Right ventricle myocardium inferior (tissue), 1 donor: Measurements from ENCODE around the gene PAX2. TPM values are rescaled to one million over a fixed set of nuclear protein-coding genes. Genes with fewer than 3 reads are reported as not detected.

Experiments
- ATAC-seq: fragments of 200-7000 bp; cut with Tn5 transposase; one replicate; pipeline ENCODE4 v1.9.1; 2020; ENCODE audit warnings: mild to moderate bottlenecking, moderate library complexity
- DNase-seq: peaks from one replicate; pipeline ENCODE4 v3.0.0; 2021; ENCODE audit errors: missing footprints
- intact Hi-C: fragments of 100-400 bp; cut with DNase I; formaldehyde crosslinking; loops from one replicate; pipeline ENCODE4 v1.11.0; 2022
- total RNA-seq: library from RNA; stranded (reverse); fragmentation: NEBNext Ultra II Directional; extraction: Animal tissue kit (Norgen Biotek cat#: 25700); gene quantifications from one replicate; pipeline ENCODE4 v1.2.1, GENCODE V29; 2021
- donor health status: DM: no; HTN: yes; CAD: no; lungs with severe emphysema.

PAX2 gene
- total RNA-seq, 1 donor from 2014 or later: not detected

DNA sequence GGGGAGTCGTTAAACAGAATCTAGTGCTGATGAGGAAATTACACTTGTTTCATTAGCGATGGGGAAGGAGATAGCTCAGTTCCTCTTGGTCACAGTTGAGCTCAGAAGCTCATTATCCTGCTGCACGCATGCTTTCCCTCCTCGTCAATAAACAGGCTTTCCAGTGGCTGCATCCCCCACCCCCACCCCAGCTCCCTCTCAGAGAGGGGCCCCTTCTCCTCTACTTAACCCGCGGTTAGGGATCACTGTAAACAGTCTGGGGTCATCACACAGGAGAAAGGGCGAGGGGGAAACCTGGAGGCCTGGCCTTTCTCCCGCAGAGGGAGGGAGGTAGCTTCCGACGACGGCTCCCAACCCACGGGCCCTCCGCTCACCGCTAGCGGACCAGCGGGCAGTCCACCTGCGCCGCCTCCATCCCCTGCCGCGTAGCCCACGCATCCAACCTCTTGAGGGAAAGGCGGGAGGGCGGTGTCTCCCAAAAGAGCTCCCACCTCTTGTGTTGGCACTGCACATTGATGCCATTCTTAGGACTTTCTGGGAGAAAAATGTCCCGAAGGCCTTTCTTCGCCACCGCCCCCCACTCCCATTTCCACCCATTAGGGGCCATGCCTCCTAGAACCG lies 80.8 kb downstream of the PAX2 start:
- intact Hi-C loops: no loop called here
- DNase-seq: no peak
- no peak for ATAC-seq

DNA sequence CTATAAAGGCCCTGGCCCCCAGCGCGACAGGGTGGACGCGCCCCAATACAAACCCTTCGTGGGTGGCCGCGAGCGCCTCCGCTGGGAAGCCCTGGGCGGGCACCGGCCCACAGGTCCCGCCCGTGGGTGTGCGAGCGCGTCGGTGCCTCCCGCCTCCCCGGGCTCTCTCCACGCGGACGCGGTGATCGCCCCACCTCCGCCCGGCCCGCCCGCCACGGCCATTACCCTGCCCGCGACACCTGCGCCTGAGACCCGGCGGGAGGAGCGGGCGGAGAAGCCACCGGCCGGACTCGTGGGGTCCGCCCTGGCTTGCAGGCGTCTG lies 81.2 kb downstream of the PAX2 start:
- no peak for ATAC-seq
- intact Hi-C loops: no loop called here
- DNase-seq: no peak

DNA sequence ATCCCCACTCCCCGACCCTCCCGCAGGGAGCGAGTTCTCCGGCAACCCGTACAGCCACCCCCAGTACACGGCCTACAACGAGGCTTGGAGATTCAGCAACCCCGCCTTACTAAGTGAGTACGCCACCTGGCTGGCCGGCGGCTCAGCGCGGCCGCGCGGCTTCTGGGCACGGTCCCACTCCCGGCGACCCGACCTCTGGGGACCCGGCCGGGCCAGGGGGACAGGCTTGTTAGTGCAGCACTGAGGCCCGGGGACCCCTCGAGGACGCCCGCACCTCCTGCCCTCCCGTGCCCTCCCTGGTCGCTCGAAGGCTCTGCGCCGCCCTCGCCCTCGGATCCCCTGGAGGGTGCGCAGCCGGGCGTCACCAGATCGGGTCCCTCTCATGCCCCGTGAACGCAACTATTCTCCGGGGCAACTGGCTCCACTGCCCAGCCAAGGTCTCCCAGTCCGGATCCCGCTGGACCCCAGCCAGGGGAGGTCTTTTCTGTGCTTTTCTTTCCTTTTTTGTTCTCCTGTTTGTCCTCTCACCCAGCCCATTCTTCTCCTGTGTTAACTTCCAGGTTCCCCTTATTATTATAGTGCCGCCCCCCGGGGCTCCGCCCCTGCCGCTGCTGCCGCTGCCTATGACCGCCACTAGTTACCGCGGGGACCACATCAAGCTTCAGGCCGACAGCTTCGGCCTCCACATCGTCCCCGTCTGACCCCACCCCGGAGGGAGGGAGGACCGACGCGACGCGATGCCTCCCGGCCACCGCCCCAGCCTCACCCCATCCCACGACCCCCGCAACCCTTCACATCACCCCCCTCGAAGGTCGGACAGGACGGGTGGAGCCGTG lies 81.8 kb downstream of the PAX2 start:
- no peak for DNase-seq

DNA sequence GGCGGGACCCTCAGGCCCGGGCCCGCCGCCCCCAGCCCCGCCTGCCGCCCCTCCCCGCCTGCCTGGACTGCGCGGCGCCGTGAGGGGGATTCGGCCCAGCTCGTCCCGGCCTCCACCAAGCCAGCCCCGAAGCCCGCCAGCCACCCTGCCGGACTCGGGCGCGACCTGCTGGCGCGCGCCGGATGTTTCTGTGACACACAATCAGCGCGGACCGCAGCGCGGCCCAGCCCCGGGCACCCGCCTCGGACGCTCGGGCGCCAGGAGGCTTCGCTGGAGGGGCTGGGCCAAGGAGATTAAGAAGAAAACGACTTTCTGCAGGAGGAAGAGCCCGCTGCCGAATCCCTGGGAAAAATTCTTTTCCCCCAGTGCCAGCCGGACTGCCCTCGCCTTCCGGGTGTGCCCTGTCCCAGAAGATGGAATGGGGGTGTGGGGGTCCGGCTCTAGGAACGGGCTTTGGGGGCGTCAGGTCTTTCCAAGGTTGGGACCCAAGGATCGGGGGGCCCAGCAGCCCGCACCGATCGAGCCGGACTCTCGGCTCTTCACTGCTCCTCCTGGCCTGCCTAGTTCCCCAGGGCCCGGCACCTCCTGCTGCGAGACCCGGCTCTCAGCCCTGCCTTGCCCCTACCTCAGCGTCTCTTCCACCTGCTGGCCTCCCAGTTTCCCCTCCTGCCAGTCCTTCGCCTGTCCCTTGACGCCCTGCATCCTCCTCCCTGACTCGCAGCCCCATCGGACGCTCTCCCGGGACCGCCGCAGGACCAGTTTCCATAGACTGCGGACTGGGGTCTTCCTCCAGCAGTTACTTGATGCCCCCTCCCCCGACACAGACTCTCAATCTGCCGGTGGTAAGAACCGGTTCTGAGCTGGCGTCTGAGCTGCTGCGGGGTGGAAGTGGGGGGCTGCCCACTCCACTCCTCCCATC lies 82.7 kb downstream of the PAX2 start:
- peak; percentile 54 for ATAC-seq
- intact Hi-C loops: no loop called here
- no peak for DNase-seq

More for the DNA sequence above, 81.8 kb downstream of the PAX2 start:
- intact Hi-C loops: no loop called here
- ATAC-seq: no peak

DNA sequence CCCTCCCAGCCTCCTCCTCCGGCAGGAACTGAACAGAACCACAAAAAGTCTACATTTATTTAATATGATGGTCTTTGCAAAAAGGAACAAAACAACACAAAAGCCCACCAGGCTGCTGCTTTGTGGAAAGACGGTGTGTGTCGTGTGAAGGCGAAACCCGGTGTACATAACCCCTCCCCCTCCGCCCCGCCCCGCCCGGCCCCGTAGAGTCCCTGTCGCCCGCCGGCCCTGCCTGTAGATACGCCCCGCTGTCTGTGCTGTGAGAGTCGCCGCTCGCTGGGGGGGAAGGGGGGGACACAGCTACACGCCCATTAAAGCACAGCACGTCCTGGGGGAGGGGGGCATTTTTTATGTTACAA lies 83.3 kb downstream of the PAX2 start:
- intact Hi-C loops: no loop called here
- ATAC-seq (peak; percentile 43), DNase-seq (no peak)

DNA sequence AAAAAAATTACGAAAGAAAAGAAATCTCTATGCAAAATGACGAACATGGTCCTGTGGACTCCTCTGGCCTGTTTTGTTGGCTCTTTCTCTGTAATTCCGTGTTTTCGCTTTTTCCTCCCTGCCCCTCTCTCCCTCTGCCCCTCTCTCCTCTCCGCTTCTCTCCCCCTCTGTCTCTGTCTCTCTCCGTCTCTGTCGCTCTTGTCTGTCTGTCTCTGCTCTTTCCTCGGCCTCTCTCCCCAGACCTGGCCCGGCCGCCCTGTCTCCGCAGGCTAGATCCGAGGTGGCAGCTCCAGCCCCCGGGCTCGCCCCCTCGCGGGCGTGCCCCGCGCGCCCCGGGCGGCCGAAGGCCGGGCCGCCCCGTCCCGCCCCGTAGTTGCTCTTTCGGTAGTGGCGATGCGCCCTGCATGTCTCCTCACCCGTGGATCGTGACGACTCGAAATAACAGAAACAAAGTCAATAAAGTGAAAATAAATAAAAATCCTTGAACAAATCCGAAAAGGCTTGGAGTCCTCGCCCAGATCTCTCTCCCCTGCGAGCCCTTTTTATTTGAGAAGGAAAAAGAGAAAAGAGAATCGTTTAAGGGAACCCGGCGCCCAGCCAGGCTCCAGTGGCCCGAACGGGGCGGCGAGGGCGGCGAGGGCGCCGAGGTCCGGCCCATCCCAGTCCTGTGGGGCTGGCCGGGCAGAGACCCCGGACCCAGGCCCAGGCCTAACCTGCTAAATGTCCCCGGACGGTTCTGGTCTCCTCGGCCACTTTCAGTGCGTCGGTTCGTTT lies 83.9 kb downstream of the PAX2 start:
- intact Hi-C loops: no loop called here
- ATAC-seq (no peak), DNase-seq (no peak)

DNA sequence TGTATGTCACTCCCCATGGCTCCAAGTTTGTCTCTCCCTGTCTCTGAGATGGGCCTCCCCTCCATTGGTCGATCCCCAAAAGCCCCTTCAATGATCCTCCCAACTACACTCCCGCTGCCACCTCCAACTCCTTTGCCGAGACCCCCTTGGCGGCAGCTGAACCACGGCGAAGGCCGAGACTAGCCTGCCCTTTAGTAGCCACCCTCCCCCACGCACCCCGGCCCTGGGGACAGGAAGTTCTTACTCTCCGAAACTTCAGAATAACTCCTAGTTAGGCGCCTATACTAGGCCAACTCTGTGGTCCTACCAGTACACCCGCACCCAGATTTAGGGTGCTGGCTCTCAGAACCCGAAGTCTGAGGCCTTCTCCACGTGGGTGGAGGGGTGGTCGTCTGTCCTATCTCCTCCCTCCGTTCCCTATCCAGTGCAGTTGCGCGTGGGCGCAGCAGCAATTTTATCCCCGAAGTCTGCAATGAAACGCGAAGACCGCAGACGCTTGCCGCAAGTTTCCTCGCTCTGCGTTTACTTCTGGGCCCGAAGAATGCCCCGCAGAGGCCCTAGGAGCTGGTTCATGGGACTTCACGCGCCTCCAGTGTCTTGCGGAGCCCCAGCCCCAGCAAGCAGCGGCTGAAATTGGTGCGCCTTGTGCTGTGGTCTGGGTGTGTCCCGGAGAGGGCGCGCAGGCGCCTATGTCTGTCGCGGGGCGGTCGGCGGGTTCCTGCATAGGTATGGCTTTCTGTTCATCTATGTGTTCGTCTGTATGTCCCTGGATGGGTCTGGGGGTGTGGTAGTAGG lies 84.7 kb downstream of the PAX2 start:
- DNase-seq (no peak), ATAC-seq (no peak)
- intact Hi-C loops: no loop called here

DNA sequence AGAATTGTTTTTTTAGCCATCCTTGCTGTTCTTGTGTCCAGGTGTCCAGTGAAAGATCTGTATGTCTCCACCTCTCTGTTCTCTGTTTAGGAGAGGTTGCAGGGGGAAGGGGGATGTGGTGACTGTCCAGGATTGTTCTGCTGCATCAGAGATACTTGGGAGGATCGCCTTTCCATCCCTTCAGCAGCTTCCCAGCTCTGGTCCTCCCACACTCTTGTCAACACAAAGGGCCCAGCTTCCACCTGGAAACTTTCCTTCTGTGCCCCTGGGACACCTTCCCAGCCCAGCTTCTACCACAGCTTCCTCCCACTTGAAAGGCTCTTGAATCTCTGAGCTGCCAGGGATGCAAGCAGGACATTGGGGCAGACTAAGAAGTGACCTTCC lies 85.3 kb downstream of the PAX2 start:
- ATAC-seq: no peak
- intact Hi-C loops: no loop called here
- no peak for DNase-seq

DNA sequence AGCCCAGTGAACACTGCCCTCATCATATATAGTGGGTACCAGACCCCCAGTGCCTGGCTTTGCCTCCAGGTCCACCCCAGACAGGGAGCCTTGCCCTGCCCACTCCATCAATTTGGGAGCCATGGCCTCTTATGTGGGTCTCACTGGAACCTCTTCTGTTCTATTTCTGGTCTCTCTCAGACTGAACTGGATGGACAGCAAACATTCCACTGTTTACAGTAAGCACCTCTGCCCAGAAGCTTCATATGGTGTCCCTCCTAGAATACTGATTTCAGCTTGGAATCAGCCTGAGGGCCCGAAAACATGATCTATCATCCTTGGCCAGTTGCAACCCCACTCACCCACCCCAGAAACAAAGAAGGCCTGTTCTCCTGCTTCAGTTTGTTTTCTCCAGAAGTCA lies 86.4 kb downstream of the PAX2 start:
- DNase-seq: no peak

DNA sequence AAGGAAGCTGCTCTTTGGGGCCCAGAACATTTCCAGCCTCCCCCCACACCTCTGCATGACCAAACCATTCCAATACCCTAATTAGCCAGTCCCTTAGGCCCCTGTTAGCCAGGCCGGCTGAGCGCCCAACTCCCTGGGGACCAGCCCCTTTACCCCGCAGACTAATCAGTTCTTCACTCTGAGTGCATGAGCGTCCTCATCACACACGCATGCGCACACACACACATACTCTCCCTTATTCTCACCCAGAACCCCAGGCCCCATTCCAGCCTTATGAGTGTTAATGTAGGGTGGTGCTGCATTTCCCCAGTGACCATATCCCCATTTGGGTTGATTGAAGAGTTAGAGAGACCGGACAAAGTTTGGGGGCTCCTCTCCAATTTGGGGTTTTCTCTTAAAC lies 90.4 kb downstream of the PAX2 start:
- no peak for DNase-seq
- no peak for ATAC-seq
- intact Hi-C loops: no loop called here

More for the DNA sequence above, 86.4 kb downstream of the PAX2 start:
- ATAC-seq: no peak
- intact Hi-C loops: no loop called here

DNA sequence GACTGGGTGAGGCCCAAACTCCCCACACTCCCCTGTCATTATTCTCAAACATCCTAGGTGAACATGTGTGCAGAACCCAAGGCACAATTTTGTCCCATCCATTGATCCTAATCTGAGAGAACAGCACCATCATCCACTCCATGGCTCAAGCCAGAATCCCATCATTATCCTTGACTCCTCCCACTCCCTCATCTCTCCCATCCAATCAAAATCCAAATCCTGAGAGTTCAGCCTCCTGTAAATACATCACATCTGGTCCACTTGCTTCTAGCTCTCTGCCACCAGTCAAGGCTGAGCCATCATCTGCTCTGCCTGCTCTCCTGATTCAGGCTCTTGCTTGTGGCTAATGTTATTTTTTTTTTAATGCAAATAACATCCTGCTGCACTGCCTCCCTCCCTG lies 91.5 kb downstream of the PAX2 start:
- DNase-seq (no peak), ATAC-seq (no peak)
- intact Hi-C loops: no loop called here

DNA sequence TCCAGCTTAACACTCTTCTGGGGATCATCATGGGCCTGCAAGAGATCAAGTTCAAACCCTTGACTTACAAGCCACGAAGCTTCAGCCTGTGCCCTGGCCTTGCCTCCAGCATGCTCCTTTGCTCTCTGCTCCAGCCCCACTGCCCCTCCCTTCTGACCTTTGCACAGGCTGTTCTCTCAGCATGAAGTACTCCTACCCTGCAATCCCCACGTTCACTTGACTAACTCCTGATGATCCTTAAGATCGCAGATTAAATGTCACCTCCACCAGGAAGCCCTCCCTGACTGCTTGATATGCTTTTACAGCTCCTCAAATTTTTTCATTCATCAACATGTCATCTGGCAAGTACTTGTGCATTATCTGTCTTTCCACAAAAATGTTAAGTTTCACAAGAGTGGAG lies 91.9 kb downstream of the PAX2 start:
- ATAC-seq (no peak), DNase-seq (no peak)
- intact Hi-C loops: no loop called here

DNA sequence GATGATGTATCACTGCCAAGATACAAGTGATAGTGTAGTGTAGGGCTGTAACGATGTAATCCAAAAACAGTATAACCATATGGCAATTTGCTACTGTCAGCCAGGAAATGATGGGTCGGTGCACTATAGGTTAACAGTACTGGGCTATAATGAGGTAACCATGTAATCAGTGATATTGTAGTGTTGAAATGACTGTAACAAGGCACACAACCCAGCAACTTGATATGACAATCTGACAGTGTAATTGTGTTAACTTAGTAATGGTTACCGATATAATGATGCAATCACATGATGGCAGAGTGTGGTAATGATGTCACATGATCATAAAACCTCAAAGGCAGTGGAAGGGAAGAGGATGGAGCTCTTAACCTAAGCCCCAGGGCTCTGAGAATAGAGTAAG lies 93.6 kb downstream of the PAX2 start:
- ATAC-seq (no peak), DNase-seq (no peak)
- intact Hi-C loops: no loop called here

DNA sequence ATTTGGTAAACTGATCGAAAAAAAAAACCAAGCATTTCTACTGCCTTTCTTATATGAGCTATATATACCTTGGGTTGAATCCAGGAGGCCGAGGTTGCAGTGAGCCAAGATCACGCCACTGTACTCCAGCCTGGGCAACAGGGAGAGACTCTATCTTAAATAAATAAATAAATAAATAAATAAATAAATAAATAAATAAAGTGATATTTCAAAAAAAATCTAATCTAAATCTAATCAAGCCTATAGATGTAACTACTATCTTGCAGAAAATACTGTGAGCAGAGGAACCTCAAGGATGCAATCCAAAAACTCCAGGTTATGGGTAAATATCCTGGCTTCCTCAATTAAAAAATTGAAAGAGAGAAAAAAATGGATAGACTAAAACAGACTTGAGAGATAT lies 96.1 kb downstream of the PAX2 start:
- ATAC-seq: no peak
- intact Hi-C loops: no loop called here

DNA sequence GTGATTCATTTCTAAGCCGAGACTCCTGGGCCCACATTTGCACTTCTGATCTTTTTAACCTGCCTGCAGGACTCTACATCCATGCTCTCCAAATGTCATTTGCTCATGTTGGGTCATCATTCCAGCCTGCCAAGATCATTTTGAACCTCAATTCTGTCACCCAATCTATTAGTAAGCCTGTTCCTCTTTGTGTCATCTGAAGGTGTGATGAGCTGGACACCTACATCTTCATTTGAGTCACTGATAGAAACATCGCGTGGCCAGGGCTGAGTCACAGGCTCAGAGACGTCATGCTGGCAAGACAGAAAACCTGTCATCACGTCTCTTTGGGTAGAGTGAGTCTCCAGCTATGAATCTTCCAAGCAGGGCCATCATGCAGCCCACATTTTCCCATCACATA lies 102.1 kb downstream of the PAX2 start:
- intact Hi-C loops: no loop called here
- ATAC-seq: no peak
- DNase-seq: no peak

More for the DNA sequence above, 96.1 kb downstream of the PAX2 start:
- DNase-seq: no peak

DNA sequence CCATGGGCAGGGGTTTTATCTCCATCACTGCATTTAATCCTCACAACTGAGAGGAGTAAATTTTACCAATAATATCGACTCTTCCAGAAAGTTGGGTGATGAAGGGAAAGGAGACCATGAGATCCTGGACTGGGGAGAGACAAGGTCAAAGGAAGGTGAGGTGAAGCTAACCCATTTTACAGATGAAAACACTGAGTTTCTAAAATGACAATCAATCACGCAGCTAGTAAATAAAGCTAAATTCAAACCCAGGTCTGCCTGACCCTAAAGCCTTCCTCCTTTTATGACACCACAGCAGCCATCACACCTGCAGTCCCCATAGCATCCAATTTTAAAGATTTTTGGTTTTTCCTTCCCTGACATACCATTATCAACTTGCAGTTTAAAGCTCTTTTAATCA lies 103.4 kb downstream of the PAX2 start:
- DNase-seq (no peak), ATAC-seq (no peak)
- intact Hi-C loops: no loop called here

DNA sequence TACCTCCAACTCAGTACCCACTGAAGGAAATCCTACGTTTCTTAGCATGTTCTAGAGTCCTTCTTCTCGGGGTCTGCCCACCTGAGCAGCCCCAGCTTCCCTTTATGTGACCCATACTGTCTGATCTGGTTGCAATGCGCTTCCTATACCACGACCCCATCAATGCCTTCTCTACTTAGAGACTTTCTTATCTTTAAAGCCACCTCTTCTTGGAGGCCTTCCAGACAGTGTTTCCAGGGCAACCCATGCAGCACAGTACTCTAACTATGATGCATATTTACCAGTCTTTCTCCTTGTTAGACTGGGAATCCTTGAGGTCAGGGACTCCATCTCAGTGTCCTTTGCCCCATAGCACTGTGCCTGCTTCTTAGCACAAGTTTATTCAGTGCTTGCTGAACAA lies 112.9 kb downstream of the PAX2 start:
- DNase-seq: no peak
- intact Hi-C loops: no loop called here
- ATAC-seq: no peak

DNA sequence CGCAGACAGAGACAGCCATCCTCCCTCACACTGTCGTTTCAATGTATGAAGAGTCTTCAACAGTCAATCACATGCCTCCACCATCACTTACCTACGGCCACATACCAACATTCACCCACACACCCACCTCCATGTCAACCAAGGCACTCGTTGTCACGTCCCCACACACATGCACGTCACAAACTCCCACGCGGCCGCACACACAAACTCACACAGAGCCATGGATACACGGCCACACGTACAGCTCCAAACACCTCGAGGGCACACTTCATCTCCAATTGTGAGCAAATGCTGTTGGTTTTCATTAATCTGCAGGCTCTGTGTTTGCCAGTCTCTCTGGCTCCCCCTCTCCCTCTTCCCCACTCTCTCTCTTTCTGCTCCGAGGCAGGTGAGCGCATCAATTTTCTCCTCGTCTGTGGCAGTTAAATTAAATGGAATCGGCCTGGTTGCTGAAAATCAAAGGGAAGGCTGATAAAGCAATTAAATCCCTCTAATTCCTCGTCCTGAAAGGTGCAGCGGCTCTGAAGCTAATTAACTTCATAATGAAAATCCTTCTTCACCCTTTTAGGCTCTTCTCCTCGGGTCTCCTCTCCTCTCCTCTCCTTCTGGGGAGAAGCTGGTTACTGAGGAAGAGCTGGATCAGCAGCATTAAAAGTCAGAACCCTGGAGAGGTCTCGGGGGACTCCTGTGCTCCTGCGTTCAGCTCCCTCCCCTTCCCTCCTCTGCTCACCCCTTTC lies 113.5 kb downstream of the PAX2 start:
- ATAC-seq (no peak), DNase-seq (no peak)
- intact Hi-C loops: no loop called here
